Activated CD4-positive, alpha-beta T cell treated with anti-CD3 and anti-CD28 coated beads for 36 hours (primary cell): ENCODE data around the gene ESYT2. TPM values are rescaled to one million over a fixed set of nuclear protein-coding genes. Genes with fewer than 3 reads are reported as not detected.

Experiments used
- ATAC-seq: fragments of 200-7000 bp; cut with Tn5 transposase; one replicate; pipeline ENCODE4 v1.10.0; 2021; ENCODE audit warnings: mild to moderate bottlenecking, moderate library complexity
- CTCF ChIA-PET: fragments of 350-600 bp; sonication (Branson Sonifier 250); formaldehyde crosslinking; loops from one replicate; lab custom pipeline; 2021; ENCODE audit warnings: antibody characterized with exemption; lab: Charles Lee
- POLR2A ChIA-PET: fragments of 350-600 bp; sonication (Branson Sonifier 250); formaldehyde crosslinking; loops from one replicate; lab custom pipeline; 2021; ENCODE audit warnings: antibody characterized with exemption, inconsistent platforms; lab: Charles Lee
- DNase-seq: peaks from one replicate; pipeline ENCODE4 v3.0.0-alpha.2; 2020
- H3K27ac Mint-ChIP-seq: one replicate; pipeline ENCODE4 v1.8.0; 2021; ENCODE audit warnings: mixed read lengths
- H3K27me3 Mint-ChIP-seq: one replicate; pipeline ENCODE4 v1.8.0; 2021; ENCODE audit warnings: mixed read lengths
- H3K36me3 Mint-ChIP-seq: one replicate; pipeline ENCODE4 v1.8.0; 2021; ENCODE audit warnings: low read depth, mixed read lengths
- H3K4me1 Mint-ChIP-seq: one replicate; pipeline ENCODE4 v1.8.0; 2021; ENCODE audit warnings: mixed read lengths
- H3K4me3 Mint-ChIP-seq: one replicate; pipeline ENCODE4 v1.8.0; 2021; ENCODE audit warnings: mild to moderate bottlenecking, moderate library complexity, mixed read lengths
- H3K9me3 Mint-ChIP-seq: one replicate; pipeline ENCODE4 v1.8.0; 2021; ENCODE audit warnings: low read depth, mixed read lengths
- intact Hi-C, 2 experiments: fragments of 100-400 bp; cut with DNase I in 1 of 2; cut with micrococcal nuclease in 1 of 2; formaldehyde crosslinking; loops; one replicate each; pipeline versions ENCODE4 v1.14.2 to v1.15.1; 2022 to 2024; cut with DNase I, micrococcal nuclease
- total RNA-seq, 2 experiments: library from RNA; stranded (reverse); gene quantifications; one replicate each; pipeline ENCODE4 v1.2.3, GENCODE V29; 2021

The ESYT2 gene
- total RNA-seq, 2 experiments from 2014 or later: 68.5 to 73.7 TPM

DNA sequence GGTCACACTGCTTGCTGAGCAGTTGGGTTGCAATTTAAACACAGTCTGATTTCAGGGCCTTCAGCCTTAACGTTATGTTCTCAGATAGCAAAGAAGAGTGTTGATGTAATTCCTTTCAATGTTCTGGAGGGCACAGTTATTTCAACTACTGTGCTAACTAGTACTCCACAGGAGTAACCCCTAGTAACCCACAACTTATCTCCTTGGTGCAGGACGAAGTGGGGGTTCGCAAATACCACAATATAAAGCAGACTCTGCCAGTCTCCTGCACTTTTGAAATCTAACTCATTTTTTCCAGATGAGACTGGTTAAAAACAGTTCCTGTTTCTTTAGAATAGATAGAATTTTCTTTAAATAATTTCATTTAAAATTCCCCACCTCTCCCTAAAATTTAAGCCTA lies 77.6 kb downstream of the ESYT2 start:
- ATAC-seq (no peak), DNase-seq (no peak)
- intact Hi-C loops: no loop called here
- peaks cover 2% of the 10 kb centered on the region for H3K4me1 Mint-ChIP-seq
- ChIA-PET POLR2A (no interaction called here), CTCF (no interaction called here)
- H3K9me3 Mint-ChIP-seq: no peaks in the 10 kb centered on the region
- H3K27ac Mint-ChIP-seq: no peak overlapping the region
- H3K27me3 Mint-ChIP-seq: no peaks in the 10 kb centered on the region
- peaks cover 27% of the 10 kb centered on the region for H3K36me3 Mint-ChIP-seq
- H3K4me3 Mint-ChIP-seq: no peak overlapping the region

DNA sequence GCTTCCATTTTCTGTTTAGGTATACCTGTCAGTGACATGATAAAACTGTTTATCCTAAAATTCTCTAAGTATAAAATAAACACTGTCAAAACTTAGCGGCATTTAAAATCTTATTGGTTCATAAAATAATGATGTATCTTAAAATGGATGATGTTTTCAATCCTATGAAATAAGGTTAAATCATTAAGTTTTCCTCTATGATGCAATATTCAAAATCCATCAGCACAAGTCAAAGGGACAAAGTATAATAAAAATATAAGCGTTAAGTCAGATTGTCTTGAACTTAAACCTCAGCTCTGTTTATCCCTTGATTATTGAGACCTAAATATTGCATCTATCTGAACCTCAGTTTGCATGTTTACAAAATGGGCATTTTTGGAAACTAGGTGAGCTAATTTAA lies 78.1 kb downstream of the ESYT2 start:
- intact Hi-C loops: no loop called here
- Mint-ChIP-seq H3K4me1 (peaks cover 2% of the 10 kb centered on the region), H3K9me3 (no peaks in the 10 kb centered on the region), H3K27ac (no peak overlapping the region), H3K4me3 (no peak overlapping the region), H3K27me3 (no peaks in the 10 kb centered on the region), H3K36me3 (peaks cover 27% of the 10 kb centered on the region)
- ChIA-PET POLR2A (no interaction called here), CTCF (interaction anchor here (0.6 kb wide), 1 partner anchor 20 kb away, joined by 5 read pairs; no protein-coding TSS in a partner anchor)
- DNase-seq (no peak), ATAC-seq (no peak)

DNA sequence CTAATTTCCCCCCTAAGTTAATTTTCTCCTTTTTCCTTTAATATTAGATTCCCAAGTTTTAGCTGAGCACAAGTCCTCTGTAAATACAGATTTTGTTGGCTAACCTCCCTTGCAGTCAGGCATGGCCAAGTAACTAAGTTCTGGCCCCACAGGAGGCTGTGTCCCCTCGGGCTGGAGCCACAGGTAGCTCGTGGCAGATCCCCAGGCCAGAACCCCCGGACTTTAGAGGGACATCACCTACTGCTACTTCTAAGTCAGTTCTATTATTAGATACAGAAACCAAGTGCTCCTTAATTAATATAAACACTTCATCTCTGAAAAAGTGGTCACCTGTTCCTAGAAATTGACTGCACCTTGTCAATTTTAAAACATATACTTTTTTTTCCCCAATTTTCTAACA lies 78.6 kb downstream of the ESYT2 start:
- Mint-ChIP-seq H3K4me3 (no peak overlapping the region), H3K27me3 (no peaks in the 10 kb centered on the region), H3K4me1 (peaks cover 2% of the 10 kb centered on the region), H3K36me3 (peaks cover 30% of the 10 kb centered on the region), H3K9me3 (no peaks in the 10 kb centered on the region), H3K27ac (no peak overlapping the region)
- no peak for DNase-seq
- ChIA-PET CTCF (interaction anchor here (0.7 to 1.1 kb wide), 2 partner anchors 36 to 1613 kb away, joined by 3 read pairs; no protein-coding TSS in a partner anchor), POLR2A (no interaction called here)
- intact Hi-C loops: no loop called here
- no peak for ATAC-seq

DNA sequence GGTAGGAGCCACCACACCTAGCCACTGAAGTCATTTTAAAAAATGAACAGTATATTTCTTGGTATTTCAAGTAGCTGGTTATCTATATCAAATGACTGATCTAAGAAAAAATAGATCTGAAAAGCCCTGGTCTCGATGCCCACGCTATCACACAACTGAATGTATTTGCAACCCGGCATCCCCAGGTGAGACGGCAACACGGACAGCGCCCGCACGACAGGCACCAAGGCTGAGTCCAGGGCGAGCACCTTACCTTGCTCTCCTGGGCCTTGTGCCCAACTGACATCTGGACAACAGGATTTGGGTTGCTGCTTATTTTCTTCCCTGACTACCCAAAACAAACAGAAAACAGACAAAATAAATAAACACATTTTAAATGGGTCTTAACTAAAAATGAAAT lies 79.9 kb downstream of the ESYT2 start:
- POLR2A ChIA-PET: no interaction called here

DNA sequence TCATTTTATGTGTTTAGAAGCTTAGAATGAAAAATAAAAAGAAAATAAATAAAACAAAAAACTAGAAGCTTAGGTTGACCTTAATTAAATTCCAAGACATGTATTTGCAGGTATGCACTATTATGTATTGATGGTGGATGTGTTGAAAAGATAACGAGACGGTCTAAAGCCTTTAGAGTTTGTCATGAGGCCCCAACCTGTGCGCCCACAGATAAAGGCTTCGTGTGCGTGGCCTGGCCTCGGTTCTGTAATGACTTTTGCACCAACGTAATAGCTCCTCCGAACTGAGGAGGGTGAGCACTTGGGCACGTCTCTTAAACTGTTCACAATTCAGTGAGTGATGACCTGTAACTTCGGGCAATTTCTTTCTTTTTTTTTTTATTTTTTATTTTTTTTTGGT lies 81.0 kb downstream of the ESYT2 start:
- CTCF ChIA-PET: no interaction called here
- no peak overlapping the region for H3K27ac Mint-ChIP-seq
- H3K9me3 Mint-ChIP-seq: no peaks in the 10 kb centered on the region
- no peaks in the 10 kb centered on the region for H3K27me3 Mint-ChIP-seq
- intact Hi-C loops: no loop called here
- peaks cover 22% of the 10 kb centered on the region for H3K36me3 Mint-ChIP-seq
- H3K4me3 Mint-ChIP-seq: no peak overlapping the region
- POLR2A ChIA-PET: no interaction called here
- DNase-seq (no peak), ATAC-seq (no peak)
- peaks cover 2% of the 10 kb centered on the region for H3K4me1 Mint-ChIP-seq

More for the DNA sequence above, 79.9 kb downstream of the ESYT2 start:
- Mint-ChIP-seq H3K4me1 (peaks cover 2% of the 10 kb centered on the region), H3K36me3 (peaks cover 27% of the 10 kb centered on the region), H3K9me3 (no peaks in the 10 kb centered on the region), H3K27ac (no peak overlapping the region), H3K27me3 (no peaks in the 10 kb centered on the region), H3K4me3 (no peak overlapping the region)
- DNase-seq: no peak
- ATAC-seq: no peak
- CTCF ChIA-PET: interaction anchor here (0.9 kb wide), 1 partner anchor 18 kb away, joined by 3 read pairs; no protein-coding TSS in a partner anchor
- intact Hi-C loops: no loop called here

DNA sequence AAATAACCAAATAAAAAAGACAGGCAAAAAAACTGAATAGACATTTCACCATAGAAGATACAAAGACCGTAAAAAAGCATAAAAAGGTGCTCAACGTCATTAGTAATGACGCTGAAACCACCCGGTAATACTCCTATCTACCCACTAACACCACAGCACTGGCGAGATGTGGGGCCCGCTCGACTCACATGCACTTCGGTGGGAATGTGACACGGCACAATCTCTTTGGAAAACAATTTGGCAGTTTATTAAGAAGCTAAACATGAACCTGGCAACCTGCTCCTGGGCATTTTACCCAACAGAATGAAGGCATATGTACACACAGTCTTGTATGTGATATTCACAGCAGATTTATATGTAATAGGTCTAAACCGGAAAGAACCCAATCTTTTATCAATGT lies 81.9 kb downstream of the ESYT2 start:
- Mint-ChIP-seq H3K4me1 (peaks cover 2% of the 10 kb centered on the region), H3K27ac (no peak overlapping the region), H3K9me3 (no peaks in the 10 kb centered on the region), H3K4me3 (no peak overlapping the region), H3K36me3 (peaks cover 29% of the 10 kb centered on the region), H3K27me3 (no peaks in the 10 kb centered on the region)
- no peak for DNase-seq
- intact Hi-C loops: no loop called here
- peak; percentile 23 for ATAC-seq
- CTCF ChIA-PET: no interaction called here
- POLR2A ChIA-PET: no interaction called here

DNA sequence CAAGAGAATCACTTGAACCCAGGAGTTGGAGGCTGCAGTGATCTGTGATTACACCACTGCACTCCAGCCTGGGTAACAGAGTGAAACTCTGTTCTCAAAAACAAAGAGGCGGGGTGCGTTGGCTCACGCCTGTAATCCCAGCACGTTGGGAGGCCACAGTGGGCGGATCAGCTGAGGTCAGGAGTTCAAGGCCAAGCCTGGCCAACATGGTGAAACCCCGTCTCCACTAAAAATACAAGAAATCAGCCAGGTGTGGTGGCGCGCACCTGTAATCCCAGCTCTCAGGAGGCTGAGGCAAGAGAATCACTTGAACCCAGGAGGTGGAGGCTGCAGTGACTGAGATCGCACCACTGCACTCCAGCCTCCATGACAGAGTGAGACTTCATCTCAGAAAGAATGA lies 82.4 kb downstream of the ESYT2 start:
- DNase-seq: no peak
- ChIA-PET CTCF (no interaction called here), POLR2A (no interaction called here)
- ATAC-seq: no peak
- H3K4me1 Mint-ChIP-seq: peaks cover 2% of the 10 kb centered on the region
- H3K27me3 Mint-ChIP-seq: no peaks in the 10 kb centered on the region
- no peak overlapping the region for H3K27ac Mint-ChIP-seq
- intact Hi-C loops: no loop called here
- no peaks in the 10 kb centered on the region for H3K9me3 Mint-ChIP-seq
- no peak overlapping the region for H3K4me3 Mint-ChIP-seq
- H3K36me3 Mint-ChIP-seq: peaks cover 31% of the 10 kb centered on the region

DNA sequence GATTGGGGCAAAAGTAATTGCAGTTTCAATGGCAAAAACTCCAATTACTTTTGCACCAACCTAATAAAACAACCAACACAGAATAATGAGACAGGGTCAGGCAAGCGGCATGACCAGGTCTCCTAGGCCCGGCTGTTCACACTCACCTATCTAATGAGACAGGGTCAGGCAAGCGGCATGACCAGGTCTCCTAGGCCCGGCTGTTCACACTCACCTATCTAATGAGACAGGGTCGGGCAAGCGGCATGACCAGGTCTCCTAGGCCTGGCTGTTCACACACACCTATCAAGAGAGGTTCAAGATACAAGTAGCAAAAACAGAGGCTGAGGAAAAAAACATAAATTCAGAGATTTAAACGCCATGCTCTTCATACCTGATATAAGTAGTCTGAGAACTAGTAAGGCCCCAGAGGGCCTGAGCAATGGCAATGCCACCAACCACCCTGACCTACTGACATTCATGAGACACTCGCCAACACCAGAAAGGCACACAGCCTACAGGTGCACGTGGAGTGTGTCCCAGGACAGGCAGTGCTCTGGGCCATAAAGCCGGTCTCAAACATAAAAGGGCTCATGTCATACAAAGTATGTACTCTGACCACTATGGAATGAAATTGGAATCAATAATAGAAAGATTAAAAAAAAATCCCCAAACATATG lies 84.1 kb downstream of the ESYT2 start:
- DNase-seq (no peak), ATAC-seq (no peak)
- H3K4me3 Mint-ChIP-seq: no peak overlapping the region
- POLR2A ChIA-PET: interaction anchor here (0.7 kb wide), 1 partner anchor 39 kb away, joined by 3 read pairs; no protein-coding TSS in a partner anchor
- H3K27me3 Mint-ChIP-seq: no peaks in the 10 kb centered on the region
- no peak overlapping the region for H3K27ac Mint-ChIP-seq
- peaks cover 45% of the 10 kb centered on the region for H3K36me3 Mint-ChIP-seq
- CTCF ChIA-PET: interaction anchor here (1.2 kb wide), 1 partner anchor 91 kb away, joined by 3 read pairs; no protein-coding TSS in a partner anchor
- H3K9me3 Mint-ChIP-seq: no peaks in the 10 kb centered on the region
- intact Hi-C loops: no loop called here
- peaks cover 8% of the 10 kb centered on the region for H3K4me1 Mint-ChIP-seq

DNA sequence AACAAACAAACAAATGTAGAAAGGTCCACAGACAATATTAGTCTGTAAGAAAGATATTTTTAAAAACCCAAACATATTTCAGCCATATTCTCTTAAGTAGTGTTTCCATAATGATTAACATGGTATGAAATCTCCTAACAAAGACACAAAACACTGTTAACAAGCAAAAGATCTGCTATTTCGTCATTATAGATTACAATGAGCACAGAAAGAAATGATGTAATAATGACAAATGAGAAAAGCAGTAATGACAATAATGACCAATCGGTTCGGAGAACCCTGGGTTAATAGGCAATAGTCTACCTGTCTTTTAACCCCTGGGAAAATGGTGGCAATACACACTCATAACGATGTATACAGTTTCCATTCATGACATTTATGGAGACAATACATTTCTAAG lies 85.2 kb downstream of the ESYT2 start:
- intact Hi-C loops: no loop called here

DNA sequence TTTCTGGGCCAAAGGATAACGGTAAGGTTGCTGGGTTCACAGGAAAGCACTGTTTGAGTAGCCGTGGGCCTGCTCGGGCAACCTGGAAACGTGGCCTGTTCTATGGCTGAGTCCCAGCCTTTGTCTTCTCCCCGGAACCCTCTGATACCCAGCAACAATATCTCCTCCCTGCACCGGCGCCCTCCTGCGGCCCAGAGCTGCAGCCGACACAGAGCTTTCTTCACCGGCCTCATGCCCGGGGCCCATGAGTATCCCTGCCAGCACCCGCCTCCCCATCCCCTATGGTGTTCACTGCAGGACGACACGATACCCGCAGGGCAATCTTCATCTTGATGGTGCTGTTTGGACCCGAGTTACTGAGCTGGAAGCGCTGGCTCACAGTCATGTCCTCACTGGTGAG lies 86.1 kb downstream of the ESYT2 start:
- peaks cover 10% of the 10 kb centered on the region for H3K4me1 Mint-ChIP-seq
- no peak for DNase-seq
- H3K27me3 Mint-ChIP-seq: no peaks in the 10 kb centered on the region
- H3K9me3 Mint-ChIP-seq: no peaks in the 10 kb centered on the region
- POLR2A ChIA-PET: no interaction called here
- peak overlapping the region; percentile 55 for H3K27ac Mint-ChIP-seq
- ATAC-seq: no peak
- intact Hi-C loops: no loop called here
- H3K36me3 Mint-ChIP-seq: peaks cover 51% of the 10 kb centered on the region
- H3K4me3 Mint-ChIP-seq: no peak overlapping the region
- CTCF ChIA-PET: no interaction called here

More for the DNA sequence above, 85.2 kb downstream of the ESYT2 start:
- Mint-ChIP-seq H3K4me1 (peaks cover 10% of the 10 kb centered on the region), H3K27me3 (no peaks in the 10 kb centered on the region), H3K27ac (no peak overlapping the region), H3K36me3 (peaks cover 44% of the 10 kb centered on the region), H3K4me3 (no peak overlapping the region), H3K9me3 (no peaks in the 10 kb centered on the region)
- DNase-seq (no peak), ATAC-seq (no peak)
- CTCF ChIA-PET: no interaction called here
- POLR2A ChIA-PET: no interaction called here

DNA sequence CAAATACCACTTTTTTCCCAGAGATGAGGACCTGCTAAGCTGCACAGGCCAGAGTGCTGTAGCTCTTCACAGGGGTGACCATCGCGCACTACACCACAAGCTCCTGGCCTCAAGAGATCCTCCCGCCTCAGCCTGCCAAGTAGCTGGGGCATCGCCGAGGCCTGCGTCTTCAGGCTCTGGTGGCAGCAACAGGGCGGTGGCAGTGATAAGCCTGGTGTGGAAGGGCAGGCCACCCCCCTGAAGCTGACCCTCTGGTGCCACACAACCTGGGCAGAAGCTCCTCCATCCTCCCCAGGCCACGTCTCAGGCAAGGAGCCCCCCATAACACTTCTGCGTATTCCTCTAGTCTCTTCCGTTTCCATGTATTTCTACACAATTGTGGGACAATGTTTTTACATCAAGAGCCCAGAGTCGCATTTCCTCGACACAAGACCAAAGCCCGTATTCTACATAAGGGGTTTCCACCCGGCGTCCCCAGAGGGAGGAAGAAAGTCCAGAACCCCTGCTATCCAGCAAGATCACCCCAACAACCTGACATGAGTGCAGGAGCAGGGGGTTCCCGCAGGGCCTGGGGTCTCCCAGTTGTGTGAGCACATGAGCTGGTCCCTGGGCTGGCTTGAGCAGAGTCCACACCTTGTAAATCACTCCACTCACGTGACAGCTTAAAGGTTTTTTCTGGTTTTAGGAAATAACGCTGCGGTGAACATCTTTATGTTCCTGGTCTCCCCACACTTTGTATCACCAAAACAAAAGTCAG lies 87.1 kb downstream of the ESYT2 start:
- DNase-seq: no peak
- Mint-ChIP-seq H3K36me3 (peaks cover 50% of the 10 kb centered on the region), H3K27ac (peak overlapping the region; percentile 55)

DNA sequence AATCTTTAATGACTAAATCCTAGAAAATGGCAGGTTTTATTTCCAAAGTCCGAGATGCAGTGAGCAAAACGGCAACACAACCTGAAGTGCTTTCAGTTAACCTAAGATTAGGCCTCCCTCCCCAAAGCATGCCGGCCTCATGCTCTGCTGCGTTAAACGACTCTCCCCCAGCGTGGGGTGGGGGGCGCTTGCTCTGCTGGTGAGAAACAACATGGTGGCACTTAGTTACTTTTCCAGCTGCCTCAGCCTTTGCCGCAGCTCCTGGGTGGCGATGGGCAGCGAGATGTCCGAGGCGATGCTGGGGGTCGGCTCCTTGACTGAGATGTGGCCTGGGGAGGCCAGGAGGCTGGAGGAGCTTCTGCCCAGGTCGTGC lies 88.0 kb downstream of the ESYT2 start:
- CTCF ChIA-PET: interaction anchor here (1.2 kb wide), 1 partner anchor 11 kb away, joined by 3 read pairs; no protein-coding TSS in a partner anchor
- H3K36me3 Mint-ChIP-seq: peaks cover 48% of the 10 kb centered on the region
- DNase-seq (no peak), ATAC-seq (no peak)
- no peak overlapping the region for H3K27ac Mint-ChIP-seq
- no peaks in the 10 kb centered on the region for H3K9me3 Mint-ChIP-seq
- intact Hi-C loops: no loop called here
- H3K4me3 Mint-ChIP-seq: no peak overlapping the region
- no peaks in the 10 kb centered on the region for H3K27me3 Mint-ChIP-seq
- POLR2A ChIA-PET: no interaction called here
- peaks cover 10% of the 10 kb centered on the region for H3K4me1 Mint-ChIP-seq

More for the DNA sequence above, 87.1 kb downstream of the ESYT2 start:
- ATAC-seq: no peak
- no peaks in the 10 kb centered on the region for H3K27me3 Mint-ChIP-seq
- H3K4me3 Mint-ChIP-seq: no peak overlapping the region
- ChIA-PET POLR2A (interaction anchor here (0.7 kb wide), 1 partner anchor 36 kb away, joined by 3 read pairs; no protein-coding TSS in a partner anchor), CTCF (no interaction called here)
- H3K4me1 Mint-ChIP-seq: peaks cover 10% of the 10 kb centered on the region
- H3K9me3 Mint-ChIP-seq: no peaks in the 10 kb centered on the region
- intact Hi-C loops: no loop called here
